Measurements from ENCODE around the gene MBD3L3.
"Not testable (repeated sequence)": the region's sequence is repeated elsewhere in the genome, so short reads cannot be mapped to it uniquely, and the experiment has no call there.

The MBD3L3 gene

GRCh38 chr19:7058576-7058975 is at the start of gene MBD3L3:
MBD3L3 (minus strand) TSS chr19:7058676; CDS start chr19:7058605, 71 bp downstream.
- not testable (repeated sequence) for DNase-seq

- no peak for DNase-seq
These were observed 48.5 kb upstream of the MBD3L3 start for GRCh38 chr19:7106711-7107657.

GRCh38 chr19:7104747-7105447 is 46.4 kb upstream of the MBD3L3 start:
- DNase-seq: no peak

GRCh38 chr19:7101498-7102253 is 43.2 kb upstream of the MBD3L3 start:
- DNase-seq: no peak

- DNase-seq: no peak
These were observed 41.1 kb upstream of the MBD3L3 start for GRCh38 chr19:7099597-7099921.

- peak; percentile 69 to 88 (median 76) for DNase-seq
These were observed 40.5 kb upstream of the MBD3L3 start for GRCh38 chr19:7098701-7099596.

GRCh38 chr19:7098096-7098495 is 39.6 kb upstream of the MBD3L3 start:
- DNase-seq: no peak

- no peak for DNase-seq
These were observed 30.5 kb upstream of the MBD3L3 start for GRCh38 chr19:7088999-7089398.

- DNase-seq: no peak
These were observed 24.8 kb upstream of the MBD3L3 start for GRCh38 chr19:7083076-7083956.

- DNase-seq: no peak
These were observed 19.5 kb upstream of the MBD3L3 start for GRCh38 chr19:7078008-7078407.

GRCh38 chr19:7076151-7076550 is 17.7 kb upstream of the MBD3L3 start:
- DNase-seq: no peak

GRCh38 chr19:7074705-7075282 is 16.3 kb upstream of the MBD3L3 start:
- no peak for DNase-seq

- DNase-seq: no peak
These were observed 14.1 kb upstream of the MBD3L3 start for GRCh38 chr19:7072541-7072940.

- DNase-seq: no peak
These were observed 11.4 kb upstream of the MBD3L3 start for GRCh38 chr19:7069904-7070226.

- peak; percentile 94 to 99 (median 98) for DNase-seq
These were observed 10.8 kb upstream of the MBD3L3 start, which contains the start of gene ZNF557 for GRCh38 chr19:7069042-7069903. ZNF557 (plus strand) TSS chr19:7069703; CDS start chr19:7075075, 5,372 bp downstream.

GRCh38 chr19:7068599-7068998 is 10.1 kb upstream of the MBD3L3 start:
- DNase-seq: no peak

GRCh38 chr19:7067716-7068115 is 9.2 kb upstream of the MBD3L3 start:
- no peak for DNase-seq

- not testable (repeated sequence) for DNase-seq
These were observed 8.6 kb upstream of the MBD3L3 start for GRCh38 chr19:7067122-7067521.

- no peak for DNase-seq
These were observed 5.4 kb upstream of the MBD3L3 start for GRCh38 chr19:7063764-7064418.
